Suprapubic skin (tissue), 3 donors: ENCODE results near the gene AIFM3.

Experiments used
- EP300 ChIP-seq: sonication (generic); formaldehyde crosslinking; IDR thresholded peaks from one replicate; pipeline ENCODE4 v1.6.1; 2017; ENCODE audit warnings: antibody characterized with exemption
- POLR2A ChIP-seq, 2 donors: fragments of 450-650 bp; IDR thresholded peaks; one replicate each; pipeline ENCODE4 v1.6.1; 2017; ENCODE audit warnings: antibody characterized with exemption in 2 of 2, mild to moderate bottlenecking in 2 of 2, moderate library complexity in 2 of 2
- TF ChIP-seq, protein P1 (sequence below), 2 donors: fragments of 200-600 bp in 1 of 2; fragments of 450-650 bp in 1 of 2; sonication (generic) in 1 of 2; IDR thresholded peaks; one replicate each; pipeline ENCODE4 v1.5.1; 2016 to 2019; ENCODE audit warnings: antibody characterized with exemption in 2 of 2, mild to moderate bottlenecking in 1 of 2, moderate library complexity in 1 of 2

DNA sequence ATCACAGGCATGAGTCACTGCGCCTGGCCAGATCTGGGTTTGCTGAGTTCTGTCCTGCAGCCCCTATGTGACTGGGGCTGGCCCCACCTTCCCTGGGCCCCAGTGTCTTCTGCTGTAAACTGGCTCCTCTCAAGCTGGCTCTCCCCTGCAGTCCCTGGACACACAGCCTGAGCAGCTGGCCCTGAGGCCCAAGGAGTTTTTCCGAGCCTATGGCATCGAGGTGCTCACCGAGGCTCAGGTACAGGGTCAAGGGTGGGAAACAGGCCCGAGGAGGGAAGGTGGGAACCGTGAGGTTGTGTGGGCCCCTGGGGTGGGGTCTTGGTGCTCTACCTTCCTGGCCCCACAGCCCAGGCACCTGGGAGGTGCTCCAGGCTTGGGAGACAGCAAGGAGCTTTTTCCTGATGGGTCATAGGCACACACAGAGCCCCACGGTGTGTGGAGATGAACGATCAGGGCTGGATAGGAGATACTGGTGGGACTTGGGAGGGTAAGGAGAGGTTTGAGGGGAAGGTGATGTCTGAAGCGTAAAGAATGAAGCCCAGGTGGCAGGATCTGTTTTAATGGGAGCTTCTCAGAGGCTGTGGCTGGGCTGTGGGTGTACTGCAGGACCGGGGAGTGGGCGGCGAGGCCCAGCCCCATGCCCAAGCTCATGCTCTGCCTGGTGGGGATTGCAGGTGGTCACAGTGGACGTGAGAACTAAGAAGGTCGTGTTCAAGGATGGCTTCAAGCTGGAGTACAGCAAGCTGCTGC lies 8.7 kb downstream of the AIFM3 start:
- TF ChIP-seq POLR2A (IDR thresholded peaks at IDR 0.05) (no peak), EP300 (no peak)
- TF ChIP-seq, protein P1, sequence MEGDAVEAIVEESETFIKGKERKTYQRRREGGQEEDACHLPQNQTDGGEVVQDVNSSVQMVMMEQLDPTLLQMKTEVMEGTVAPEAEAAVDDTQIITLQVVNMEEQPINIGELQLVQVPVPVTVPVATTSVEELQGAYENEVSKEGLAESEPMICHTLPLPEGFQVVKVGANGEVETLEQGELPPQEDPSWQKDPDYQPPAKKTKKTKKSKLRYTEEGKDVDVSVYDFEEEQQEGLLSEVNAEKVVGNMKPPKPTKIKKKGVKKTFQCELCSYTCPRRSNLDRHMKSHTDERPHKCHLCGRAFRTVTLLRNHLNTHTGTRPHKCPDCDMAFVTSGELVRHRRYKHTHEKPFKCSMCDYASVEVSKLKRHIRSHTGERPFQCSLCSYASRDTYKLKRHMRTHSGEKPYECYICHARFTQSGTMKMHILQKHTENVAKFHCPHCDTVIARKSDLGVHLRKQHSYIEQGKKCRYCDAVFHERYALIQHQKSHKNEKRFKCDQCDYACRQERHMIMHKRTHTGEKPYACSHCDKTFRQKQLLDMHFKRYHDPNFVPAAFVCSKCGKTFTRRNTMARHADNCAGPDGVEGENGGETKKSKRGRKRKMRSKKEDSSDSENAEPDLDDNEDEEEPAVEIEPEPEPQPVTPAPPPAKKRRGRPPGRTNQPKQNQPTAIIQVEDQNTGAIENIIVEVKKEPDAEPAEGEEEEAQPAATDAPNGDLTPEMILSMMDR (IDR thresholded peaks at IDR 0.05): no peak
